Stimulated activated CD4-positive, alpha-beta T cell treated with anti-CD3 and anti-CD28 coated beads, Interleukin-15, amount 100 ng/mL, for 1 hour (primary cell): ENCODE results near the gene VEGFC.

Experiments used
- DNase-seq, 2 donors: peaks; one replicate each; pipeline ENCODE4 v3.0.0-alpha.2; 2020; ENCODE audit warnings: low read depth in 1 of 2, low spot score in 1 of 2

Gene VEGFC

GRCh38 chr4:176792326-176793059, at the start of gene VEGFC:
Gene VEGFC, minus strand, starts transcription at chr4:176792922. Its CDS starts 611 bp downstream, at chr4:176792311.
- no peak for DNase-seq

- no peak for DNase-seq
Observed at GRCh38 chr4:176841711-176842112, 49.0 kb upstream of the VEGFC start.

GRCh38 chr4:176840166-176840565, 47.4 kb upstream of the VEGFC start:
- no peak for DNase-seq

GRCh38 chr4:176839656-176840055, 46.9 kb upstream of the VEGFC start:
- DNase-seq = no peak

GRCh38 chr4:176838601-176839433, 46.1 kb upstream of the VEGFC start:
- DNase-seq = no peak

- no peak for DNase-seq
Observed at GRCh38 chr4:176837169-176837895, 44.6 kb upstream of the VEGFC start.

- DNase-seq = no peak
Observed at GRCh38 chr4:176834531-176834930, 41.8 kb upstream of the VEGFC start.

- no peak for DNase-seq
Observed at GRCh38 chr4:176833400-176834175, 40.9 kb upstream of the VEGFC start.

- no peak for DNase-seq
Observed at GRCh38 chr4:176830971-176831370, 38.2 kb upstream of the VEGFC start.

- no peak for DNase-seq
Observed at GRCh38 chr4:176825586-176825985, 32.9 kb upstream of the VEGFC start.

- DNase-seq = no peak
Observed at GRCh38 chr4:176824645-176825366, 32.1 kb upstream of the VEGFC start.

- DNase-seq = no peak
Observed at GRCh38 chr4:176818531-176818930, 25.8 kb upstream of the VEGFC start.

- DNase-seq = no peak
Observed at GRCh38 chr4:176817204-176817603, 24.5 kb upstream of the VEGFC start.

- no peak for DNase-seq
Observed at GRCh38 chr4:176814770-176815169, 22.0 kb upstream of the VEGFC start.

GRCh38 chr4:176810481-176811249, 17.9 kb upstream of the VEGFC start:
- DNase-seq = no peak

GRCh38 chr4:176806778-176807375, 14.2 kb upstream of the VEGFC start:
- DNase-seq = no peak

GRCh38 chr4:176805155-176805554, 12.4 kb upstream of the VEGFC start:
- no peak for DNase-seq

GRCh38 chr4:176800891-176801534, 8.3 kb upstream of the VEGFC start:
- DNase-seq = no peak

GRCh38 chr4:176799653-176800052, 6.9 kb upstream of the VEGFC start:
- no peak for DNase-seq
